Endothelial cell (in vitro differentiated cells): ENCODE data around the gene DYNC2I2. TPM values are rescaled to one million over a fixed set of nuclear protein-coding genes. Genes with fewer than 3 reads are reported as not detected.

ENCODE experiments used
- DNase-seq: peaks from one replicate; pipeline ENCODE4 v3.0.0; 2021; ENCODE audit warnings: low spot score
- H3K27ac Mint-ChIP-seq: one replicate; pipeline ENCODE4 v1.8.0; 2021; ENCODE audit warnings: mixed read lengths, inconsistent platforms; ENCODE audit not compliant: unreplicated experiment
- H3K27me3 Mint-ChIP-seq: one replicate; pipeline ENCODE4 v1.8.0; 2021; ENCODE audit warnings: mild to moderate bottlenecking, moderate library complexity, mixed read lengths, inconsistent platforms; ENCODE audit not compliant: unreplicated experiment
- H3K36me3 Mint-ChIP-seq: one replicate; pipeline ENCODE4 v1.8.0; 2021; ENCODE audit warnings: mild to moderate bottlenecking, low read depth, mixed read lengths, inconsistent platforms; ENCODE audit not compliant: unreplicated experiment
- H3K4me1 Mint-ChIP-seq: one replicate; pipeline ENCODE4 v1.8.0; 2021; ENCODE audit warnings: mild to moderate bottlenecking, mixed read lengths, inconsistent platforms; ENCODE audit not compliant: unreplicated experiment
- H3K4me3 Mint-ChIP-seq: one replicate; pipeline ENCODE4 v1.8.0; 2021; ENCODE audit warnings: mild to moderate bottlenecking, mixed read lengths, inconsistent platforms; ENCODE audit not compliant: unreplicated experiment
- H3K9me3 Mint-ChIP-seq: one replicate; pipeline ENCODE4 v1.8.0; 2021; ENCODE audit warnings: mixed read lengths, inconsistent platforms; ENCODE audit not compliant: unreplicated experiment
- total RNA-seq: library from RNA; stranded (reverse); fragmentation: NEBNext Ultra II Directional; extraction: Animal tissue kit (Norgen Biotek cat#: 25700); gene quantifications from one replicate; pipeline ENCODE4 v1.2.1, GENCODE V29; 2021; ENCODE audit not compliant: unreplicated experiment
- TF ChIP-seq, protein P1 (sequence below): fragments of 200-600 bp; sonication (generic); IDR thresholded peaks from one replicate; pipeline ENCODE4 v1.5.0; 2021; ENCODE audit warnings: antibody characterized with exemption; ENCODE audit not compliant: unreplicated experiment

Gene DYNC2I2
- total RNA-seq, 1 donor from 2014 or later, result 35.4 TPM

DNA sequence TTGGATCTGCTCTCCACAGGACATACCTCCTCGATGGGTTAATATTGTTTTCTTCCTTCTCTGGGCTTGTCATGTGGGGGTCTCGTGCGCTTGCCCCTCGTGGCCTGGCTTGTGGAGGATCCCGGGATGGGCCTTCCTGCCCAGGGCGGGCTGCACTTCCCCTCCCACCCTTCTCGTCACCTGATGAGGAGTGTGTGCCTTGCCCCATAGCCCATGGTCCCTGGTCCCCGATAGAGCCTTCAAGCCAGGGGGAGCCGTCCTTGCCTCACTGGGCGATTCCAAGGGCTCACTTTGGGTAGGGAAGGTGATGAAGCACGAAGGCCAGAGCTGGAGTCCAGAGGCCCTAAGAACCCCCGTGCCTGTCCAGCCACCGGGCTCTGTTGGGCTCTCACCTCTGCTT lies 28.7 kb downstream of the DYNC2I2 start:
- H3K36me3 Mint-ChIP-seq, result peaks cover 54% of the 10 kb centered on the region
- H3K4me1 Mint-ChIP-seq, result peaks cover 2% of the 10 kb centered on the region
- peak overlapping the region; percentile 48 for H3K27ac Mint-ChIP-seq

DNA sequence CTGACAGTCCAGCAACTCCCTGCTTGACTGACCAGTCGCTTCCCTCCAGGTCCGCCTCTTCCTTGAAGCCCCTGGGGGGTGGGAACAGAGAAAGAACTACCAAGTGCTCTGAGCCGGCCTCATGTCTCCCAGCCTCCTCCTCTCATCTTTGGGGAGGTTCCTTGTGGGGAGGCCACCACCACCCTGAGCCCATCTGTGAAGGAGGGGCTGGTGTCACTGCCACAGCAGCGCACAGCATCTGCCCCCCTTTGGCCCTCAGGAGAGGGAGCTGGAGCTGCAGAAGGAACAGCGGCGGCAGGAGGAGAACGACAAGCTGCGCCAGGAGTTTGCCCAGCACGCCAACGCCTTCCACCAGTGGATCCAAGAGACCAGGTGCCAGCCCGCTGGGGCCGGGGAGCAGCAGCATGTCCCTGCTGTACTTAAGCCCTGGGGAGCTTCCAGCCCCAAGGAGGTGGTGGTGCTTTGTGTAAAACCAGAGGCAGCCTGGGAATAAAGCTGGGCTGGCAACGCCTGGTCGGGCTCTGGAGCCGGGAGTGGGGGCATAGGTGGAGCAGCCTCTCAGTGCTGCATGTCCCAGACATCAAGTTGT lies 29.4 kb downstream of the DYNC2I2 start:
- TF ChIP-seq, protein P1, sequence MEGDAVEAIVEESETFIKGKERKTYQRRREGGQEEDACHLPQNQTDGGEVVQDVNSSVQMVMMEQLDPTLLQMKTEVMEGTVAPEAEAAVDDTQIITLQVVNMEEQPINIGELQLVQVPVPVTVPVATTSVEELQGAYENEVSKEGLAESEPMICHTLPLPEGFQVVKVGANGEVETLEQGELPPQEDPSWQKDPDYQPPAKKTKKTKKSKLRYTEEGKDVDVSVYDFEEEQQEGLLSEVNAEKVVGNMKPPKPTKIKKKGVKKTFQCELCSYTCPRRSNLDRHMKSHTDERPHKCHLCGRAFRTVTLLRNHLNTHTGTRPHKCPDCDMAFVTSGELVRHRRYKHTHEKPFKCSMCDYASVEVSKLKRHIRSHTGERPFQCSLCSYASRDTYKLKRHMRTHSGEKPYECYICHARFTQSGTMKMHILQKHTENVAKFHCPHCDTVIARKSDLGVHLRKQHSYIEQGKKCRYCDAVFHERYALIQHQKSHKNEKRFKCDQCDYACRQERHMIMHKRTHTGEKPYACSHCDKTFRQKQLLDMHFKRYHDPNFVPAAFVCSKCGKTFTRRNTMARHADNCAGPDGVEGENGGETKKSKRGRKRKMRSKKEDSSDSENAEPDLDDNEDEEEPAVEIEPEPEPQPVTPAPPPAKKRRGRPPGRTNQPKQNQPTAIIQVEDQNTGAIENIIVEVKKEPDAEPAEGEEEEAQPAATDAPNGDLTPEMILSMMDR, result no peak
- peaks cover 2% of the 10 kb centered on the region for H3K4me1 Mint-ChIP-seq
- H3K36me3 Mint-ChIP-seq, result peaks cover 50% of the 10 kb centered on the region
- DNase-seq, result no peak
- no peak overlapping the region for H3K27ac Mint-ChIP-seq
- peaks cover 16% of the 10 kb centered on the region for H3K27me3 Mint-ChIP-seq
- H3K4me3 Mint-ChIP-seq, result no peak overlapping the region
- no peaks in the 10 kb centered on the region for H3K9me3 Mint-ChIP-seq

More for the DNA sequence above, 28.7 kb downstream of the DYNC2I2 start:
- no peak overlapping the region for H3K4me3 Mint-ChIP-seq
- TF ChIP-seq, protein P1, result no peak
- no peak for DNase-seq
- no peaks in the 10 kb centered on the region for H3K9me3 Mint-ChIP-seq
- H3K27me3 Mint-ChIP-seq, result peaks cover 16% of the 10 kb centered on the region

DNA sequence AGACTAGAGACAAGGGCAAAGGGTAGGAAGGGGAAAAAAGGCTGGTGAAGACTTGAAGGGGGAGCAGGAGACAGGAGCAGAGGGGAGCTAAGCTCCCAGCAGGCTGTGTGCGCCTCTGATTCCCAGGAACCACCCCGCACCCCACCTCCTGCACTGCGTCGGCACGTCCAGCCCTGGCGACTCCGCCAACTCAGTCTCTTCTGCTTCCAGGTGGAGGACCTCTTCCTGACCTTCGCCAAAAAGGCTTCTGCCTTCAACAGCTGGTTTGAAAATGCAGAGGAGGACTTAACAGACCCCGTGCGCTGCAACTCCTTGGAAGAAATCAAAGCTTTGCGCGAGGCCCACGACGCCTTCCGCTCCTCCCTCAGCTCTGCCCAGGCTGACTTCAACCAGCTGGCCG lies 30.5 kb downstream of the DYNC2I2 start:
- peak overlapping the region; percentile 66 for H3K4me3 Mint-ChIP-seq

DNA sequence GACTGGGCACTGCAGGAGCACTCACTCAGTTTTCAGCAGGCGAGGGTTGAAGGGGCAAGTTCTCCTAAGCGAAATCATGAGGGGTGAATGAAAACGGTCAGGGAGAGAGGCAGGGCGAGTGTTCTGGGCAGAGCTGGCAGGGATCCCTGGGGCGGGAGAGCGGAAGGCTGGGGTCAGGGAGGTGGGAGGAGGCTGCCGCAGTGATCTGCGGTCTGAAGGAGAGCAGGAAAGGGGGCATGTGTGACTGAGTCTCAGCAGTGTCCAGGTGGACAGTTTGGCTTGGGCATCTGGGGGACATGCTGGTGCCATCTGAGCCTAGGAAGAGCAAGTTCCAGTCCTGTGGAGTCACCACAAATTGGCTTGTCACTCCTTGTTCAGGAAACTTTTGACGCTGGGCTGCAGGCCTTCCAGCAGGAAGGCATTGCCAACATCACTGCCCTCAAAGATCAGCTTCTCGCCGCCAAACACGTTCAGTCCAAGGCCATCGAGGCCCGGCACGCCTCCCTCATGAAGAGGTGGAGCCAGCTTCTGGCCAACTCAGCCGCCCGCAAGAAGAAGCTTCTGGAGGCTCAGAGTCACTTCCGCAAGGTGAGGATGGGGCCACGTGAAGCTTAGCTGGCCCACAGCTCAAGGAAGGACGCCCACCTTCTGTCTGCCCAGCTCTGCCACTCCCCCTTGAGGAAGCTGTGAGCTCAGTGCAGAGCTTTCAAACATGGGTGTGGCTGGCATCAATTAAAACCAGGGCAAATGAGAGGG lies 31.1 kb downstream of the DYNC2I2 start:
- TF ChIP-seq, protein P1, result no peak
- Mint-ChIP-seq H3K9me3 (no peaks in the 10 kb centered on the region), H3K27me3 (peaks cover 11% of the 10 kb centered on the region), H3K4me1 (peaks cover 2% of the 10 kb centered on the region), H3K4me3 (peak overlapping the region; percentile 60), H3K27ac (peak overlapping the region; percentile 57), H3K36me3 (peaks cover 60% of the 10 kb centered on the region)
- no peak for DNase-seq

More for the DNA sequence above, 30.5 kb downstream of the DYNC2I2 start:
- TF ChIP-seq, protein P1, result no peak
- no peak for DNase-seq
- Mint-ChIP-seq H3K36me3 (peaks cover 54% of the 10 kb centered on the region), H3K27ac (peak overlapping the region; percentile 52), H3K4me1 (peaks cover 2% of the 10 kb centered on the region), H3K27me3 (peaks cover 11% of the 10 kb centered on the region), H3K9me3 (no peaks in the 10 kb centered on the region)

DNA sequence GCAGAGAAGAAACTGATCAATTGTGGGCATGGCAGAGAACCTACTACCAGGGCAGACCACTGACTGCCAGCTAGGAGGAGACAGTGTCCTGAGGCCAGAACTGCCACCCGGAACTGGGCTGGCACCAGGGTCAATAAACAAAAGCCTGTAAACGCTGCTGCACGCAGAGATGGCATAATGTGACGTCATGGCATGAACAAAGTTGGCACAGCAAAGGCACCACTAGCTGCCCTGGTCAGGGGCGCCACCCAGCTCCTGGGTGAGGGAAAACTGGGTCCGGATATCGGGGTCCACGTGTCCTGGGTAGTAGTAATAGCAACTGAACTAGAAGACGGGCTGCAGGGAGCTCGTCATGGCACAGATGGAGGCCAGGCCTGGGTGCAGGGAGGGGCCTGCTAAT lies 32.1 kb downstream of the DYNC2I2 start:
- no peak for DNase-seq
- peaks cover 60% of the 10 kb centered on the region for H3K36me3 Mint-ChIP-seq
- H3K9me3 Mint-ChIP-seq, result no peaks in the 10 kb centered on the region
- H3K4me3 Mint-ChIP-seq, result no peak overlapping the region
- peaks cover 2% of the 10 kb centered on the region for H3K4me1 Mint-ChIP-seq
- peak overlapping the region; percentile 57 for H3K27ac Mint-ChIP-seq
- TF ChIP-seq, protein P1, result no peak
- H3K27me3 Mint-ChIP-seq, result peaks cover 10% of the 10 kb centered on the region
